Testis (tissue), 3 donors: ENCODE measurements around the gene AXIN1. TPM values are rescaled to one million over a fixed set of nuclear protein-coding genes. Genes with fewer than 3 reads are reported as not detected.

Source experiments
- DNase-seq: peaks from one replicate; pipeline ENCODE4 v3.0.0-alpha.2; 2019
- H3K27ac ChIP-seq, 2 donors: fragments of 200-600 bp; sonication (generic); one replicate each; pipeline ENCODE4 v1.5.1; 2019
- H3K27me3 ChIP-seq: fragments of 200-600 bp; sonication (generic); one replicate; pipeline ENCODE4 v1.5.1; 2019
- H3K36me3 ChIP-seq: fragments of 200-600 bp; sonication (generic); one replicate; pipeline ENCODE4 v1.5.1; 2017; ENCODE audit warnings: low read depth; ENCODE audit errors: missing control alignments
- H3K4me1 ChIP-seq: fragments of 200-600 bp; sonication (generic); one replicate; pipeline ENCODE4 v1.5.1; 2019
- H3K4me3 ChIP-seq, 2 donors: fragments of 200-600 bp; sonication (generic); one replicate each; pipeline ENCODE4 v1.5.1; 2017 to 2019
- H3K9me3 ChIP-seq: fragments of 200-600 bp; sonication (generic); one replicate; pipeline ENCODE4 v1.5.1; 2017
- POLR2A ChIP-seq: fragments of 450-650 bp; IDR thresholded peaks from one replicate; pipeline ENCODE4 v1.6.1; 2017; ENCODE audit warnings: antibody characterized with exemption, mild to moderate bottlenecking, moderate library complexity
- WGBS, 2 donors: methylation state at CpG; one replicate each; pipeline ENCODE4 v1.1.5; 2018; 5-methylcytosine and 5-hydroxymethylcytosine counted together
- intact Hi-C: fragments of 100-400 bp; cut with DNase I; formaldehyde crosslinking; loops from one replicate; pipeline ENCODE4 v1.15.1; 2023; ENCODE audit warnings: low total_unique reads
- polyA plus RNA-seq: library from polyadenylated mRNA; stranded (reverse); fragments of 350-450 nt; fragmentation: Illumina TruSeq; extraction: RNeasy Lipid Tissue Mini Kit (QIAGEN cat#74804); gene quantifications from one replicate; pipeline ENCODE4 v1.2.3, GENCODE V29; 2014; ENCODE audit warnings: low read depth, low replicate concordance; ENCODE audit not compliant: insufficient read depth
- total RNA-seq, 2 donors: library from RNA; depleted of rRNA; stranded (reverse); fragments of >200 nt; gene quantifications; one replicate each; pipeline ENCODE4 v1.2.3, GENCODE V29; 2016
- TF ChIP-seq, protein P1 (sequence below), 3 experiments: fragments of 450-650 bp in 2 of 3; fragments of 200-600 bp in 1 of 3; sonication (generic) in 1 of 3; IDR thresholded peaks; one replicate each; pipeline ENCODE4 v1.5.1; 2016 to 2019; ENCODE audit warnings: antibody characterized with exemption in 3 of 3, mild to moderate bottlenecking in 2 of 3, moderate library complexity in 1 of 3

The AXIN1 gene
- total and polyA plus RNA-seq, 3 donors from 2014 or later, result 19.4 to 32.0 (median 30.6) TPM

DNA sequence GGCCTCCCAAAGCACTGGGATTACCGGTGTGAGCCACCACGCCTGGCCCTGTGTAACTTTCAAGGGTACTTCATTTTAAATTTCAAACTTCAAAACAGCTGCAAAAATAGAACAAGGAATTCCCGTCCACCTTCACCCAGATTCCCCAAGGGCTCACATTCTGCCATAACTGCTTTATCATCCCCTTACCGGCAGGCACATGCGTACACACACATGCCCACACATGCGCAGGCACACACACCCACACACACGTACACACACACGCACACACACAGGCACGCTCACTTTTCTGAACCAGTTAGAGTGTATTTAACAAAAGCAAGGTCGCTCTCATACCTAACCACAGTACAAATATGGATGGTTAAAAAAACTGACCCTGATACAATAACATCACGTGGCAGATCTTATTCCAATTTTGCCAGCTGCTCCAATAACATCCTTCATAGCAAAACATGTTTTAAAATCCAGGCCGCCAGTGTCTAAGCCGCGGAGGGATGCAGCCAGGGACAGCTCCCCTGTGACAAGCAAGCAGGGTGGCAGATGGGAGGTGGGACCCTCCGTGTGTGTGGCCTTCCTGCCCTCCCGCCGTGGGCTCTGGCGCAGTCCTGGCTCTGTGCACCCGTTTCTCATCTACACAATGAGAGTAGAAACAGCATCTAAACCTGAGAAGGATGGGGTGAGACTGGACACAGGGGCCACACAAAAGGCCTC lies 46.5 kb downstream of the AXIN1 start:
- TF ChIP-seq POLR2A, result no peak
- TF ChIP-seq, protein P1, sequence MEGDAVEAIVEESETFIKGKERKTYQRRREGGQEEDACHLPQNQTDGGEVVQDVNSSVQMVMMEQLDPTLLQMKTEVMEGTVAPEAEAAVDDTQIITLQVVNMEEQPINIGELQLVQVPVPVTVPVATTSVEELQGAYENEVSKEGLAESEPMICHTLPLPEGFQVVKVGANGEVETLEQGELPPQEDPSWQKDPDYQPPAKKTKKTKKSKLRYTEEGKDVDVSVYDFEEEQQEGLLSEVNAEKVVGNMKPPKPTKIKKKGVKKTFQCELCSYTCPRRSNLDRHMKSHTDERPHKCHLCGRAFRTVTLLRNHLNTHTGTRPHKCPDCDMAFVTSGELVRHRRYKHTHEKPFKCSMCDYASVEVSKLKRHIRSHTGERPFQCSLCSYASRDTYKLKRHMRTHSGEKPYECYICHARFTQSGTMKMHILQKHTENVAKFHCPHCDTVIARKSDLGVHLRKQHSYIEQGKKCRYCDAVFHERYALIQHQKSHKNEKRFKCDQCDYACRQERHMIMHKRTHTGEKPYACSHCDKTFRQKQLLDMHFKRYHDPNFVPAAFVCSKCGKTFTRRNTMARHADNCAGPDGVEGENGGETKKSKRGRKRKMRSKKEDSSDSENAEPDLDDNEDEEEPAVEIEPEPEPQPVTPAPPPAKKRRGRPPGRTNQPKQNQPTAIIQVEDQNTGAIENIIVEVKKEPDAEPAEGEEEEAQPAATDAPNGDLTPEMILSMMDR (IDR thresholded peaks at IDR 0.05), result no peak
- Histone ChIP-seq H3K4me3 (no peak overlapping the region), H3K4me1 (peaks cover 6% of the 10 kb centered on the region), H3K9me3 (no peaks in the 10 kb centered on the region), H3K36me3 (no peaks in the 10 kb centered on the region), H3K27me3 (no peaks in the 10 kb centered on the region), H3K27ac (no peak overlapping the region)
- no peak for DNase-seq
- WGBS, 2 donors, result 60 to 61% methylated on average over 19 of the region's 19 CpGs
- intact Hi-C loops, result no loop called here

DNA sequence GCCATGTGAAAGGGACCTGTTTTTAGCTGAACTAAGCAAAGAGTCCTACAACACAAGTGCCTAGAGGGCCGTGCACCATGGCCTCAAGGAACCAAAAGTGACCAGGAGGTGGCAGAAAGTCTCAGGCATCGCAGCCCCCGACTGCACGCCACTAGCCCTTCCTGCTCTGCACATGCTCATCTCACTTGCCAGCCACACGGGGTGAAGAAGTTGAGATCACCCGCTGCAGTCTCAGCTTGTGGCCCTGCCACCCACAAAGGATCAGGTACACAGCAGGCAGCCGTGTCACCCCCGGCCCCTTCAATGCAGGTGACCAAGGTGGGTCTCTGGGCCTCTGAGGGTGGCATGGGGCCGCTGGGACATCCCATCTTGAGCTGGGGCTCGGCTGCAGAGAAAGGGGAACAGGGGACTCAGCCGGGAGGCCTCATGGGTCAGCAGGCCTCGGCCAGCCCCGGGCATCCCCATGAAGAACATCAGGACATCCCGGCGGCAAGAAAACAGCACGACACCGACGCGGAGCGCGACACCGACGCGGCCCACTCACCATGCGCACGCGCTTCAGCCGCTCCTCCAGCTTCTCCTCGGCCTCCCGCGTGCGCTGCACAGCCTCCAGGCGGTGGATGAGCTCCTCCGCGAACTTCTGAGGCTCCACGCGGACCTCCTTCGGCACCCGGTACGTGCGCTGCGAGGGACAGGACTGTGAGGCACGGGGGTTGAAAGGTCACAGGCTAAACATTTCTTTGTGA lies 48.6 kb downstream of the AXIN1 start:
- WGBS, 2 donors, result 89 to 95% methylated on average over 33 to 43 of the region's 43 CpGs
- Histone ChIP-seq H3K9me3 (no peaks in the 10 kb centered on the region), H3K36me3 (no peaks in the 10 kb centered on the region), H3K27ac (no peak overlapping the region), H3K4me3 (no peak overlapping the region), H3K4me1 (peaks cover 6% of the 10 kb centered on the region), H3K27me3 (no peaks in the 10 kb centered on the region)
- TF ChIP-seq, protein P1 (IDR thresholded peaks at IDR 0.05), result no peak
- no peak for TF ChIP-seq POLR2A
- intact Hi-C loops, result no loop called here
- no peak for DNase-seq

DNA sequence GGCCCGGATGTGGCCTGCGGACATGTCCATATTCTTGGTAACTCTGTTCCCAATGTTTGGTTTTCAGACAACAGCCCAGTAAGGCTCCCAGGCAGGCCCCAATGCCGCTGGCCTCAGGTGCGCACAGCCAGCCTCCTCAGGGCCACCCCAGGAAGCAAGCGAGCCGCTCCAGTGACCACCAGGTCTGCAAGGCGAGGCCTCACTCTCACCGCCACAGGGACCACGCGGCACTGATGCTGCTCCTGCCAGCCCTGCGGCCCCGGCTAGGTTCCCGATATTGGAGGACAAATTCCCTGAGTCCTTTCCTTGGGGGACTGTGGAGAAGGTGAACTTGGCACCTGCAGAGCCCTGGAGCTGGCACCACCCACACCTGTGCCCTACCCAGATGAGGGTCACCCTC lies 50.6 kb downstream of the AXIN1 start:
- Histone ChIP-seq H3K27ac (no peak overlapping the region), H3K36me3 (no peaks in the 10 kb centered on the region), H3K9me3 (no peaks in the 10 kb centered on the region), H3K4me1 (peaks cover 6% of the 10 kb centered on the region), H3K4me3 (no peak overlapping the region), H3K27me3 (no peaks in the 10 kb centered on the region)
- WGBS, 2 donors, result 97 to 100% methylated on average over 2 to 13 of the region's 13 CpGs
- TF ChIP-seq POLR2A, result no peak
- TF ChIP-seq, protein P1 (IDR thresholded peaks at IDR 0.05), result no peak
- intact Hi-C loops, result no loop called here
- no peak for DNase-seq

DNA sequence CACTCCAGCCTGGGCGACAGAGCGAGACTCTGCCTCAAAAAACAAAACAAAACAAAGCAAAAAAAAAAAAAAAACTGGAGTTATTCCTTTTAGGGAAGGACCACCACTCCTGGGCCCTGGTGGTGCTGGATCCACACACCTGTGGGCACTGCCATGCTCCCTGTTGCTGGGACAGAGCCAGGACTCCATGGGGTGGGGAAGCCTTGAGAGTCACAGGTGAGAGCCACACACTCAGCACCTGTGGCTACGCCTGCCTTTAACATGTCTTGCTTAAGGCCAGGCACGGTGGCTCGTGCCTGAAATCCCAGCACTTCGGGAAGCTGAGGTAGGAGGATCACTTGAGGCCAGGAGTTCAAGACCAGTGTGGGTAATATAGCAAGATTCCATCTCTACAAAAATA lies 51.3 kb downstream of the AXIN1 start:
- 92 to 96% methylated on average over 6 of the region's 6 CpGs for WGBS, 2 donors
- Histone ChIP-seq H3K4me3 (no peak overlapping the region), H3K27ac (no peak overlapping the region), H3K9me3 (no peaks in the 10 kb centered on the region), H3K4me1 (peaks cover 2% of the 10 kb centered on the region), H3K27me3 (no peaks in the 10 kb centered on the region), H3K36me3 (no peaks in the 10 kb centered on the region)
- no peak for DNase-seq
- intact Hi-C loops, result no loop called here
- TF ChIP-seq, protein P1 (IDR thresholded peaks at IDR 0.05), result no peak
- no peak for TF ChIP-seq POLR2A
